ENCODE measurements around the gene RAD21L1. TPM values are rescaled to one million over a fixed set of nuclear protein-coding genes. Genes with fewer than 3 reads are reported as not detected.

RAD21L1 gene
- not detected for polyA plus RNA-seq (ENCODE audit: insufficient read length in 3 of 3)
- long read RNA-seq, donor 1: 0 reads
- long read RNA-seq, donor 2: 0 reads
- long read RNA-seq, donor 3: 0 reads
- long read RNA-seq, donor 4: 0 reads
- long read RNA-seq, donor 5: 0 reads
- long read RNA-seq, donor 6: 0 reads
- long read RNA-seq, donor 7: 0 reads
- long read RNA-seq, donor 8: 0 reads
- long read RNA-seq, donor 9: 0 reads
- long read RNA-seq, donor 10: 0 reads
- long read RNA-seq, donor 11: 0 reads
- long read RNA-seq, donor 12: 0 reads
- long read RNA-seq, donor 13: 0 reads
- long read RNA-seq, donor 14: 0 reads
- long read RNA-seq, donor 15: 0 reads
- long read RNA-seq, donor 16: 0 reads

- peak; percentile 35 for DNase-seq
These were observed at the start of gene RAD21L1 for GRCh38 chr20:1225783-1226654. RAD21L1 (plus strand) TSS chr20:1226044; CDS start chr20:1228454, 2,410 bp downstream.

GRCh38 chr20:1177680-1178079, 48.2 kb upstream of the RAD21L1 start:
- no peak for DNase-seq

GRCh38 chr20:1178103-1178502, 47.7 kb upstream of the RAD21L1 start:
- DNase-seq: no peak

- DNase-seq: no peak
These were observed 47.2 kb upstream of the RAD21L1 start for GRCh38 chr20:1178623-1179022.

GRCh38 chr20:1180949-1181348, 44.9 kb upstream of the RAD21L1 start:
- DNase-seq: no peak

- no peak for DNase-seq
These were observed 43.7 kb upstream of the RAD21L1 start for GRCh38 chr20:1182106-1182505.

- no peak for DNase-seq
These were observed 42.7 kb upstream of the RAD21L1 start for GRCh38 chr20:1183153-1183552.

GRCh38 chr20:1184260-1184637, 41.6 kb upstream of the RAD21L1 start:
- DNase-seq: no peak

- no peak for DNase-seq
These were observed 41.1 kb upstream of the RAD21L1 start, which contains the start of gene TMEM74B for GRCh38 chr20:1184638-1185315. TMEM74B (minus strand) TSS chr20:1184981; CDS start chr20:1183801, 1,180 bp downstream.

- no peak for DNase-seq
These were observed 40.5 kb upstream of the RAD21L1 start for GRCh38 chr20:1185316-1185741.

GRCh38 chr20:1185790-1186334, 40.0 kb upstream of the RAD21L1 start:
- peak; percentile 41 for DNase-seq

- DNase-seq: no peak
These were observed 39.4 kb upstream of the RAD21L1 start for GRCh38 chr20:1186367-1186991.

- DNase-seq: no peak
These were observed 38.2 kb upstream of the RAD21L1 start for GRCh38 chr20:1187605-1188171.

GRCh38 chr20:1188347-1188746, 37.5 kb upstream of the RAD21L1 start:
- DNase-seq: no peak

GRCh38 chr20:1189827-1190226, 36.0 kb upstream of the RAD21L1 start:
- DNase-seq: no peak

- no peak for DNase-seq
These were observed 35.0 kb upstream of the RAD21L1 start for GRCh38 chr20:1190847-1191246.

GRCh38 chr20:1191299-1191698, 34.5 kb upstream of the RAD21L1 start:
- no peak for DNase-seq

- DNase-seq: no peak
These were observed 30.6 kb upstream of the RAD21L1 start for GRCh38 chr20:1195226-1195625.

- no peak for DNase-seq
These were observed 29.2 kb upstream of the RAD21L1 start for GRCh38 chr20:1196634-1197033.

GRCh38 chr20:1197801-1198200, 28.0 kb upstream of the RAD21L1 start:
- DNase-seq: no peak

- DNase-seq: no peak
These were observed 27.1 kb upstream of the RAD21L1 start for GRCh38 chr20:1198751-1199150.
